Measurements from ENCODE around the gene HUNK.

GRCh38 chr21:31932470-31932764 is 59.6 kb downstream of the HUNK start:
- TF ChIP-seq CTCF (conservative IDR thresholded peaks at IDR 0.05) (no peak), EZH2 (IDR thresholded peaks at IDR 0.05; ENCODE audit: low read depth) (no peak)

Measured in PC-9 (cell line).